SU-DHL-6 (cell line): ENCODE measurements around the gene FCHSD2.

Experiments
- H2AFZ ChIP-seq: fragments of 200-600 bp; sonication (generic); 2 replicates; pipeline ENCODE4 v1.6.1; 2014; ENCODE audit warnings: low read depth, mild to moderate bottlenecking, moderate library complexity, mixed read lengths, antibody characterized with exemption, low read length; ENCODE audit not compliant: severe bottlenecking
- H3F3A ChIP-seq: fragments of 200-600 bp; shearing (Covaris generic); 2 replicates; pipeline ENCODE4 v1.6.0; 2016; ENCODE audit warnings: antibody characterized with exemption, mild to moderate bottlenecking; ENCODE audit not compliant: insufficient read depth
- H3K27ac ChIP-seq: fragments of 200-600 bp; sonication (generic); 2 replicates; pipeline ENCODE4 v1.5.1; 2016; ENCODE audit warnings: low read depth, mild to moderate bottlenecking, low read length, moderate library complexity, mixed read lengths
- H3K27me3 ChIP-seq: fragments of 200-600 bp; sonication (generic), shearing (Covaris generic); 2 replicates; pipeline ENCODE4 v1.6.0; 2014; ENCODE audit warnings: mild to moderate bottlenecking, low read length
- H3K36me3 ChIP-seq: fragments of 200-600 bp; sonication (generic); 2 replicates; pipeline ENCODE4 v1.6.1; 2014; ENCODE audit warnings: mild to moderate bottlenecking, low read length, mixed read lengths
- H3K4me2 ChIP-seq: fragments of 300-600, 200-600 bp; shearing (Covaris generic), sonication (generic); 2 replicates; pipeline ENCODE4 v1.6.0; 2014; ENCODE audit warnings: low read length, low read depth, mild to moderate bottlenecking; ENCODE audit not compliant: poor library complexity, severe bottlenecking
- H3K4me3 ChIP-seq: fragments of 200-600 bp; sonication (generic); 2 replicates; pipeline ENCODE4 v1.5.1; 2014; ENCODE audit warnings: antibody characterized with exemption, low read length, mild to moderate bottlenecking, mixed read lengths; ENCODE audit not compliant: insufficient read depth, poor library complexity, severe bottlenecking
- H3K79me2 ChIP-seq: fragments of 200-600 bp; sonication (generic); 2 replicates; pipeline ENCODE4 v1.6.1; 2014; ENCODE audit warnings: mild to moderate bottlenecking, low read length, moderate library complexity; ENCODE audit not compliant: insufficient read depth
- H3K9ac ChIP-seq: fragments of 200-600 bp; sonication (generic); 2 replicates; pipeline ENCODE4 v1.7.0; 2014; ENCODE audit warnings: mild to moderate bottlenecking, low read length
- H3K9me2 ChIP-seq: fragments of 200-600 bp; sonication (generic); replicated peaks from 2 replicates; pipeline ENCODE4 v1.6.1; 2014; ENCODE audit warnings: low read length; ENCODE audit not compliant: insufficient read depth
- H3K9me3 ChIP-seq: fragments of 200-600 bp; sonication (generic); 2 replicates; pipeline ENCODE4 v1.6.1; 2014; ENCODE audit warnings: low read length, mixed read lengths; ENCODE audit not compliant: insufficient read depth
- H4K20me1 ChIP-seq: fragments of 200-600 bp; sonication (generic); 2 replicates; pipeline ENCODE4 v1.6.1; 2014; ENCODE audit warnings: low read depth, mild to moderate bottlenecking, antibody characterized with exemption, low read length, moderate library complexity, mixed read lengths
- EZH2phosphoT487 ChIP-seq: fragments of 200-600 bp; sonication (generic), shearing (Covaris generic); conservative IDR thresholded peaks from 2 replicates; pipeline ENCODE4 v1.6.1; 2018; ENCODE audit warnings: mild to moderate bottlenecking, antibody characterized with exemption, low read length, moderate library complexity, mixed read lengths
- TF ChIP-seq, protein P1 (sequence below): fragments of 200-600 bp; sonication (generic); IDR thresholded peaks from one replicate; pipeline ENCODE4 v1.5.1; 2017; ENCODE audit warnings: antibody characterized with exemption, mild to moderate bottlenecking, low read length, moderate library complexity; ENCODE audit not compliant: insufficient read depth, poor library complexity, severe bottlenecking

FCHSD2 gene

DNA sequence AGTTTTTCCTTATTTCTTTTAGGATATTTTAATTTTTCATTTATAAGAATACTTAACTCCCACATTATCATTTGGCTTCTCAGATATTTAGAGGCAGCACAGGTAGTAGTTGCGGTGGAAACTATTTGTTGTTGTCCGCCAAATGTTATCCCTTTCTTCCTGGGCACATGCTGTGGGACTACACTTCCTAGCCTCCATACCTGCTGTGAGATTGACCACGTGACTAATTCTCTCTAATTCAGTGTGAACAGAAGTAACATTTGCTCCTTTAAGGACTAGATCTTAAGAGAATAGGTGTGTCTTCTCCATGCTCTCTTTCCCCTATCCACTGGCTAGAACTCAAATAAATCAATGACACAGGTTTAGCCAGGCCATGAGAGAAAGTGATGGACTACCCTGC, 191.4 kb downstream of the FCHSD2 start:
- Histone ChIP-seq H3K36me3 (peaks cover 28% of the 10 kb centered on the region), H2AFZ (no peak overlapping the region), H3F3A (peaks cover 3% of the 10 kb centered on the region; the same call in 1 of the 2 replicates), H3K27ac (no peak overlapping the region), H3K9ac (no peak overlapping the region), H3K4me2 (no peak overlapping the region), H3K9me2 (no peaks in the 10 kb centered on the region), H3K79me2 (peaks cover 45% of the 10 kb centered on the region), H4K20me1 (no peaks in the 10 kb centered on the region), H3K27me3 (no peaks in the 10 kb centered on the region), H3K9me3 (no peaks in the 10 kb centered on the region), H3K4me3 (no peak overlapping the region)
- TF ChIP-seq EZH2phosphoT487, result no peak
- TF ChIP-seq, protein P1, sequence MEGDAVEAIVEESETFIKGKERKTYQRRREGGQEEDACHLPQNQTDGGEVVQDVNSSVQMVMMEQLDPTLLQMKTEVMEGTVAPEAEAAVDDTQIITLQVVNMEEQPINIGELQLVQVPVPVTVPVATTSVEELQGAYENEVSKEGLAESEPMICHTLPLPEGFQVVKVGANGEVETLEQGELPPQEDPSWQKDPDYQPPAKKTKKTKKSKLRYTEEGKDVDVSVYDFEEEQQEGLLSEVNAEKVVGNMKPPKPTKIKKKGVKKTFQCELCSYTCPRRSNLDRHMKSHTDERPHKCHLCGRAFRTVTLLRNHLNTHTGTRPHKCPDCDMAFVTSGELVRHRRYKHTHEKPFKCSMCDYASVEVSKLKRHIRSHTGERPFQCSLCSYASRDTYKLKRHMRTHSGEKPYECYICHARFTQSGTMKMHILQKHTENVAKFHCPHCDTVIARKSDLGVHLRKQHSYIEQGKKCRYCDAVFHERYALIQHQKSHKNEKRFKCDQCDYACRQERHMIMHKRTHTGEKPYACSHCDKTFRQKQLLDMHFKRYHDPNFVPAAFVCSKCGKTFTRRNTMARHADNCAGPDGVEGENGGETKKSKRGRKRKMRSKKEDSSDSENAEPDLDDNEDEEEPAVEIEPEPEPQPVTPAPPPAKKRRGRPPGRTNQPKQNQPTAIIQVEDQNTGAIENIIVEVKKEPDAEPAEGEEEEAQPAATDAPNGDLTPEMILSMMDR, result no peak

DNA sequence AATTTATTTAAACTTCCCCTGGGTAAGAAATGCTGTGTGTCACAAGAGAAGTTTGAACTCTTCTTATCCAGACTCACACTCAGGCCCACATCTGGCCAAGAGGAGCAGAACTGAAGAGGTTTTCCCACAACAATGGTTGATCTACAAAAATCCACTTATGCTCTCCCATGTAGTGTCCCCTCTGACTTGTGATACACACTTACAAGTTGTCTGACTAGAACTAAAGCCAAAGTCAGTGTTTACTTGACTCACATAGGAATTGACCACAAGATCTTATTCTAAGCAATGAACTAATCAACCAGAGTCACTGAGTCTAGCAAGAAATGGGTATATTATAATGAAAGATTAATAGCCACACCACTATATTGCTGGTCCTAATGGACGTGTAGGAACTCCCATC, 194.9 kb downstream of the FCHSD2 start:
- no peaks in the 10 kb centered on the region for H3K9me2 ChIP-seq
- no peaks in the 10 kb centered on the region for H3K27me3 ChIP-seq
- H3K4me2 ChIP-seq, result no peak overlapping the region
- TF ChIP-seq EZH2phosphoT487, result no peak
- TF ChIP-seq, protein P1, result no peak
- no peak overlapping the region for H2AFZ ChIP-seq
- peaks cover 31% of the 10 kb centered on the region for H3K36me3 ChIP-seq
- no peak overlapping the region for H3K4me3 ChIP-seq
- H3K9me3 ChIP-seq, result no peaks in the 10 kb centered on the region
- no peak overlapping the region for H3K27ac ChIP-seq
- H3K79me2 ChIP-seq, result peaks cover 44% of the 10 kb centered on the region
- H3F3A ChIP-seq, result peaks cover 5% of the 10 kb centered on the region; the same call in 1 of the 2 replicates
- 0 out of 2 replicates have a peak, but pooled peaks cover 2% of the 10 kb centered on the region for H4K20me1 ChIP-seq
- H3K9ac ChIP-seq, result no peak overlapping the region

DNA sequence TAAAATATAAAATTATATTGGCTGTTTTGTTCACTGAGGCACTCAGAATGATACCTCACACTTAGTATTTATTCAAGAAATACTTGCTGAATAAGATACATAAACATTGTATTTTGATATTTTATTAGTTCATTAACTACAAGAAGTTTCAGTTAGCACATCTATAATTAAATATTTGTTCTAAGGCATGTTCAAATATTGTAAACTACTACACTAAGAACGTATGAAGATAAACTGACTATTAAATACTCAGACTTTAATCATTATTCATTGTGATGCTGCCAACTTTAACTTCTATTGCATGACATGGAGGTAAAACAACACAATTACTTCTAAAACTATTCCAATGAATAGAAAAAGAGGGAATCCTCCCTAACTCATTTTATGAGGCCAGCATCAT, 198.5 kb downstream of the FCHSD2 start:
- TF ChIP-seq, protein P1, result no peak
- TF ChIP-seq EZH2phosphoT487, result no peak
- Histone ChIP-seq H3K4me3 (no peak overlapping the region), H3K27me3 (no peaks in the 10 kb centered on the region), H2AFZ (no peak overlapping the region), H3K4me2 (no peak overlapping the region), H3F3A (peaks cover 9% of the 10 kb centered on the region; the same call in 1 of the 2 replicates), H3K79me2 (peaks cover 31% of the 10 kb centered on the region), H3K9me3 (no peaks in the 10 kb centered on the region), H3K27ac (no peak overlapping the region), H4K20me1 (peaks cover 11% of the 10 kb centered on the region; the same call in 1 of the 2 replicates), H3K9ac (no peak overlapping the region), H3K36me3 (peaks cover 19% of the 10 kb centered on the region; the same call in 1 of the 2 replicates), H3K9me2 (no peaks in the 10 kb centered on the region)
